Stimulated activated memory B cell treated with anti-CD40 and anti-IgM and Interleukin-4, amounts not matched to agents 10 μg/mL and 1 μg/mL and 100 μg/mL, for 72 hours (primary cell): ENCODE measurements around the gene MYO5A.

ENCODE experiments used
- ATAC-seq: fragments of 150-1000 bp; cut with Tn5 transposase; 2 replicates; pipeline ENCODE4 v1.10.0; 2021
- H3K27ac Mint-ChIP-seq: one replicate; pipeline ENCODE4 v1.8.0; 2022; ENCODE audit warnings: mild to moderate bottlenecking, mixed read lengths
- H3K27me3 Mint-ChIP-seq: one replicate; pipeline ENCODE4 v1.8.0; 2022; ENCODE audit warnings: mixed read lengths
- H3K36me3 Mint-ChIP-seq: one replicate; pipeline ENCODE4 v1.8.0; 2022; ENCODE audit warnings: mixed read lengths
- H3K4me1 Mint-ChIP-seq: one replicate; pipeline ENCODE4 v1.8.0; 2022; ENCODE audit warnings: mixed read lengths
- H3K4me3 Mint-ChIP-seq: one replicate; pipeline ENCODE4 v1.8.0; 2022; ENCODE audit warnings: mild to moderate bottlenecking, moderate library complexity, mixed read lengths
- H3K9me3 Mint-ChIP-seq: one replicate; pipeline ENCODE4 v1.8.0; 2022; ENCODE audit warnings: mixed read lengths

Gene MYO5A

GRCh38 chr15:52261026-52261425 lies 267.7 kb downstream of the MYO5A start:
- no peak for ATAC-seq
- peaks cover 45% of the 10 kb centered on the region for H3K4me1 Mint-ChIP-seq

GRCh38 chr15:52259503-52259902 lies 269.2 kb downstream of the MYO5A start:
- Mint-ChIP-seq H3K27ac (peak overlapping the region; percentile 98), H3K36me3 (peaks cover 9% of the 10 kb centered on the region), H3K4me1 (peaks cover 60% of the 10 kb centered on the region), H3K4me3 (no peak overlapping the region), H3K27me3 (no peaks in the 10 kb centered on the region), H3K9me3 (no peaks in the 10 kb centered on the region)
- ATAC-seq = no peak

More at GRCh38 chr15:52261026-52261425, 267.7 kb downstream of the MYO5A start:
- H3K4me3 Mint-ChIP-seq = no peak overlapping the region
- no peaks in the 10 kb centered on the region for H3K9me3 Mint-ChIP-seq
- H3K27ac Mint-ChIP-seq = peak overlapping the region; percentile 98
- peaks cover 9% of the 10 kb centered on the region for H3K36me3 Mint-ChIP-seq
- no peaks in the 10 kb centered on the region for H3K27me3 Mint-ChIP-seq

GRCh38 chr15:52258461-52258860 lies 270.2 kb downstream of the MYO5A start:
- Mint-ChIP-seq H3K4me3 (no peak overlapping the region), H3K9me3 (no peaks in the 10 kb centered on the region), H3K36me3 (peaks cover 5% of the 10 kb centered on the region), H3K4me1 (peaks cover 66% of the 10 kb centered on the region), H3K27ac (peak overlapping the region; percentile 11), H3K27me3 (no peaks in the 10 kb centered on the region)
- no peak for ATAC-seq

- no peak for ATAC-seq
- Mint-ChIP-seq H3K36me3 (no peaks in the 10 kb centered on the region), H3K4me1 (peaks cover 59% of the 10 kb centered on the region), H3K4me3 (no peak overlapping the region), H3K9me3 (no peaks in the 10 kb centered on the region), H3K27me3 (no peaks in the 10 kb centered on the region), H3K27ac (no peak overlapping the region)
Observed at GRCh38 chr15:52257734-52258062, 271.0 kb downstream of the MYO5A start.
